Neuron (in vitro differentiated cells): Measurements from ENCODE around the gene SWI5.
"Not testable (repeated sequence)": the region's sequence is repeated elsewhere in the genome, so short reads cannot be mapped to it uniquely, and the experiment has no call there.

Experiments
- H2AFZ ChIP-seq: one replicate; pipeline ENCODE4 v1.6.1; 2013; ENCODE audit warnings: low read depth, mild to moderate bottlenecking, inconsistent platforms, low read length, moderate library complexity
- H3K27me3 ChIP-seq: one replicate; pipeline ENCODE4 v1.6.1; 2013; ENCODE audit warnings: low read length; ENCODE audit not compliant: insufficient read depth
- H3K36me3 ChIP-seq: one replicate; pipeline ENCODE4 v1.6.1; 2013; ENCODE audit warnings: low read length; ENCODE audit not compliant: insufficient read depth
- H3K4me1 ChIP-seq: one replicate; pipeline ENCODE4 v1.6.1; 2013; ENCODE audit warnings: low read length; ENCODE audit not compliant: insufficient read depth
- H3K4me3 ChIP-seq: 2 replicates; pipeline ENCODE4 v1.5.1; 2013; ENCODE audit warnings: mild to moderate bottlenecking, low read length, moderate library complexity
- H3K9me3 ChIP-seq: one replicate; pipeline ENCODE4 v1.6.1; 2013; ENCODE audit warnings: low read length

SWI5 gene

DNA sequence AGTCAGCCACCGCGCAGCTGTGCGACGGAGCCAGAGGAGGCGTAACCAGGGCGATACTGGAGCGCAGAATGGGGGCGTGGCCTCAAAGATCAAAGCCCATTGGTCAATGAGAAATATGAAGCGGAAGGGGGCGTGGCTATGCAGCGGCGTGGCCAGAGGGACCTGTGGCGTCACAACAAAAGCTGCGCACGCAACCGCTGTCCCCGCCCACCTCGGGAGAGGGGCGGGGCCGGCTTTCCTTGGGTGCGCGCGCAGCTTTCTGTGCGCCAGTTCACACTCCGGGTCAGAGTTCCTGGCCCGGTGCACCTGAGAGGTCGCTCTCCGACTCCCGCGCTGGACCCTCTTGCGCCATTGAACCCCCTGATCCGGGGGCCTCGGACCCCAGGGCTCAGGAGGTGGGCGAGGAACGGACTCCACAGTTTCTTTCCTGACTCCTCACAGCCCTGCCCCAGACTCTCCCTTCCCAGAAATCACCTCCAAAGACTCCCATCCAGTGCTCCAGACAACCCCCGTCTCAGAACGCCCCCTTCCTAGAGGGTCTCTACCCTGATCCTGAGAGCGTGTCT, at the start of gene SWI5:
Gene SWI5 (plus strand): TSS at position 269 of the 566 bp plus-strand sequence.
- H3K9me3 ChIP-seq: no peaks in the 10 kb centered on the region
- peak within 1 kb of the TSS; percentile 69 for H3K4me3 ChIP-seq
- H3K27me3 ChIP-seq: no peaks in the 10 kb centered on the region
- H3K36me3 ChIP-seq: peaks cover 24% of the 10 kb centered on the region
- peaks cover 16% of the 10 kb centered on the region for H3K4me1 ChIP-seq
- peak within 1 kb of the TSS; percentile 74 for H2AFZ ChIP-seq

- no peaks in the 10 kb centered on the region for H3K27me3 ChIP-seq
- H2AFZ ChIP-seq: no peak overlapping the region
- H3K9me3 ChIP-seq: no peaks in the 10 kb centered on the region
- H3K4me1 ChIP-seq: no peaks in the 10 kb centered on the region
- peaks cover 19% of the 10 kb centered on the region for H3K36me3 ChIP-seq
- no peak overlapping the region for H3K4me3 ChIP-seq
These were observed 49.7 kb upstream of the SWI5 start for GRCh38 chr9:128226412-128226801.

DNA sequence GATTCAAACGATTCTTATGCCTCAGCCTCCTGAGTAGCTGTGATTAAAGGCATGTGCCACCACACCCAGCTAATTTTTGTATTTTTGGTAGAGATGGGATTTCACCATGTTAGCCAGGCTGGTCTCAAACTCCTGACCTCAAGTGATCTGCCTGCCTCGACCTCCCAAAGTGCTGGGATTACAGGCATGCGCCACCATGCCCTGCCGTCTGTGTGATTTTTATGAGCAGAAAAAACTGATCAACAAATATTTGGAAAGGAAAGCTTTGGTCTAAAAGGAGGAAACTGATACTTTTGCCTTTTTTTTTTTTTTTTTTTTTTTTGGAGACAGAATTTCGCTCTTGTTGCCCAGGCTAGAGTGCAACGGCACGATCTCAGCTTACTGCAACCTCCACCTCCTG, 45.2 kb upstream of the SWI5 start:
- not testable (repeated sequence) for H2AFZ ChIP-seq, H3K4me3 ChIP-seq, H3K4me1 ChIP-seq, H3K36me3 ChIP-seq, H3K27me3 ChIP-seq, H3K9me3 ChIP-seq

DNA sequence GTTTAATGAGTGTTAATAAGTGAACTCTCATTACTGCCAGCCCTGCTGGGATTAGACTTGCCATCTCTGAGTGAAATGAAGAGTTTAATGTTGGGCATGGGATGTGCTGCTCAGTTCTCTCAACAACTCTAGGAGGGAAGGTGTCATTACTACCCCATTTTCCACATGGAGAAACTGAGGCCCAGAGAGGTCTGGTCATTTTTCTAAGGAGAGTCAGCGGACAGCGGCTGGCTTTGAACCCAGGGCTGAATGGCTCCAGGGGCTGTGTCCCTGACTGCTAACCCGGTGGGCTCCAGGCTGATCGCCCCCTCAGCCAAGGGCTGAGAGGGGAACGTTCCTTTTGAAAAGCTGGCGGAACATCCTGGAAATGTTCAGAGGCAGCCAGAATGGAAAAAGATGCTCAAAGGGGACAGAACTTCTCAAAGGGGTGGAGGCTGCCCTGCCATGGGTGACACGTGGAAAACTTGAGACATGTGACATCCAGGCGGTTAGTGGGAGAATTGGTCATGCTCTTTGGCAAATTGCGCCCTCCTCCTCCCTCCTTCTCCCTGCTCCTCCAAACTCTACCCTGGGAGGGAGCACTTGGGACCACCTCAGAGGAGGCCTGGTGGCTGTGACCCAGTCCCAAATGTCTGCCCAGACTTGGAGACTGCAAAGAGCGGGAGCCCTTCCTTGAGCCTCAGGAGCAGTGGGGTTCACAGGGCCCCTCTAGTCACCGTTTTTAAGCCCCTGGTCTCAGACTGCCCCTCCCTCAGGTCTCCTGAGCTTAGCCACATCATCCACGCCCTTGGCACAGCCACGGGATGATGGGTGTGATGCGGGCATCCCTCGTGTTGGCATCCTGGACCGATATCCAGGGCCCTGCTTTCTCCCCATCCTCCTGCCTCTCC, 44.2 kb upstream of the SWI5 start:
- H3K27me3 ChIP-seq: no peaks in the 10 kb centered on the region

GRCh38 chr9:128232528-128233428, 43.3 kb upstream of the SWI5 start:
- H3K36me3 ChIP-seq: no peaks in the 10 kb centered on the region
- H3K9me3 ChIP-seq: no peaks in the 10 kb centered on the region
- no peak overlapping the region for H2AFZ ChIP-seq

More for the DNA sequence above, 44.2 kb upstream of the SWI5 start:
- H3K4me1 ChIP-seq: no peaks in the 10 kb centered on the region
- H3K36me3 ChIP-seq: no peaks in the 10 kb centered on the region
- H3K4me3 ChIP-seq: no peak overlapping the region
- no peak overlapping the region for H2AFZ ChIP-seq
- H3K9me3 ChIP-seq: no peaks in the 10 kb centered on the region

DNA sequence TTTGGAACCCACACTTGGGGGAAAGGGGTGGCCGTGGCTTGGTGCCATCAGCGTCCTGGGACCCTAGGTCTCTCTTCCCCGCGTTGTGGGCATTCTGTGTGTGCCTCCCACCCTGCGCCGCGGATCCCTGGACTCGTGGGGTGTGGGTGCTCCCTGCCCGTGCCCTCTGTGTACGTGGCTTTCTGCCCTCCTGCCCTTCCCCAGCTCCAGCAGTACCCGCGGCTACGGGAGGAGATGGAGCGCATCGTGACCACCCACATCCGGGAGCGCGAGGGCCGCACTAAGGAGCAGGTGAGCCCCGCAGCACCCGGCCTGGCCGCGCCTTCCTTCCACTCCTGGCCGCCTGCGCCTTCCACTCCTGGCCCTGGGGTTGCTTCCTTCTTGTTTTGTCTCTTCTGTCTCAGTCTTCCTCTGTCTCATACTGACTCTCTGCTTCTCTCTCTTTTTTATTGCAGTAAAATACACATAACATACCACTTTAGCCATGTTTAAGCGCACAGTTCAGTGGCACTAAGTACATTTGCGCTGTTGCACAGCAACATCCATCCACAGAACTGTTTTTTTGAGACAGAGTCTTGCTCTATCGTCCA, 42.2 kb upstream of the SWI5 start:
- Histone ChIP-seq H3K27me3 (no peaks in the 10 kb centered on the region), H3K4me1 (no peaks in the 10 kb centered on the region), H3K4me3 (no peak overlapping the region), H3K9me3 (no peaks in the 10 kb centered on the region), H3K36me3 (no peaks in the 10 kb centered on the region), H2AFZ (no peak overlapping the region)

More at GRCh38 chr9:128232528-128233428, 43.3 kb upstream of the SWI5 start:
- H3K4me3 ChIP-seq: no peak overlapping the region
- H3K4me1 ChIP-seq: no peaks in the 10 kb centered on the region
- H3K27me3 ChIP-seq: no peaks in the 10 kb centered on the region

GRCh38 chr9:128242124-128242523, 34.0 kb upstream of the SWI5 start:
- H3K36me3 ChIP-seq: peaks cover 4% of the 10 kb centered on the region
- no peak overlapping the region for H2AFZ ChIP-seq
- H3K4me3 ChIP-seq: no peak overlapping the region
- no peaks in the 10 kb centered on the region for H3K9me3 ChIP-seq
- H3K27me3 ChIP-seq: no peaks in the 10 kb centered on the region
- peaks cover 15% of the 10 kb centered on the region for H3K4me1 ChIP-seq

DNA sequence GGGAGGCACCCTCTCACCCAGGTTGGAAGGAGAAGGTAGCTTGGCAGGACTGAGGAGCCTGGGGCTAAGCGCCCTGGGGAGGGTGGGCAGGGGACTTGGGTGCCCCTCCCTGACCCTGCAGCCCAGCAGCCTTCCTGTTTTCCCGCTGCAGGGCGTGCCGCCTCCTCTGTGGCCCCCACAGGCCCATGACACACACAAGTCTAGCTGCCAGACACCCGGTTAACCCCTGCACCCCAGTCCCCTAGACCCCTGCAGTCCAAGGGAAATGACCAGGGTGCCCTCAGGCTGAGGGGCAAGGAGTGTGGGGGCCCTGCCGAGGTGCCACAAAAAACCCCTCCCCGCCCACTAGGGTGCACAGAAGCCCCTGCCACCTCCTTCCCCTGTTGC, 33.3 kb upstream of the SWI5 start:
- H3K27me3 ChIP-seq: no peaks in the 10 kb centered on the region
- no peak overlapping the region for H3K4me3 ChIP-seq
- no peaks in the 10 kb centered on the region for H3K9me3 ChIP-seq
- H3K4me1 ChIP-seq: peaks cover 15% of the 10 kb centered on the region
- no peak overlapping the region for H2AFZ ChIP-seq
- peaks cover 4% of the 10 kb centered on the region for H3K36me3 ChIP-seq

DNA sequence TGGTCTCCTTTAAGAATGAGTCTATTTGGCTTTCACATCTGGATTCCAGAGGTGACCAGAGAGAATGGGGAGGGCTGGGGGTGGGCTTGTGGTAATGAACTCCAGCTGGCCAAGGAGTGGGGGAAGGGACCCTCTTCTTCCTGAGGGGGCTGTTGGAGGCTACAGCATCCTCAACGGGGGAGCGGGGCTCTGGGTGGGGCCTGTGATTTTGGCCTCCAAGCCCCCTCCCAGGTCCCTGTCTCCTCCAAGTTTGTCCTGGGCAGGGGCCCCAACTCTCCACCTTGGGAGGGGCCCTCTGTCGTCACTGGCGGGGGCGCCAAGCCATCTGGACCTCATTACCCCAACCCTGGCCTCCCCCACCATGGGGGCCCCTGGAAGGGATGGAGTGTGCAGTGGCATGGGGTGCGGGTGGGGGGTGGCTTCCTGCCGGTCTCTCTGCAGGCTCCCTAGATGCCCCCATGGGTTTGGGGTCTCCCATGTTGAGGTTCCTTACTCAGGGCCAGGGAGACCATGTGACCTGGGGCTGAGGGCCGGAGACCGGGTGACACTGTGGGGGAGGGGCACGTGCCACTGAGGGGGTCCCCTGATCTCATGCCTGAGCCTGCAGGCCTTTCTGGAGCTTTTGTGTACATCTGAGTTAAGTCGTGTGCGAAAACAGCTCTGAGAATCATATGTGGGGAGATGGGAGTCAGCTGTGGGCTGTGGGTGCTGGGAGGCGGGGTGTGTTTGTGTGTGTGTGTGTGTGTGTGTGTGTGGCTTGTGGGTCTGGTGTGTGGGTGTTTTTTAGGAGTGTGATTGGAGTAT, 32.7 kb upstream of the SWI5 start:
- Histone ChIP-seq H2AFZ (no peak overlapping the region), H3K27me3 (no peaks in the 10 kb centered on the region), H3K4me1 (peaks cover 15% of the 10 kb centered on the region), H3K4me3 (no peak overlapping the region), H3K9me3 (no peaks in the 10 kb centered on the region), H3K36me3 (peaks cover 6% of the 10 kb centered on the region)

GRCh38 chr9:128244091-128244836, 31.8 kb upstream of the SWI5 start:
- no peak overlapping the region for H3K4me3 ChIP-seq
- peaks cover 15% of the 10 kb centered on the region for H3K4me1 ChIP-seq
- peaks cover 10% of the 10 kb centered on the region for H3K36me3 ChIP-seq
- no peak overlapping the region for H2AFZ ChIP-seq
- no peaks in the 10 kb centered on the region for H3K27me3 ChIP-seq
- no peaks in the 10 kb centered on the region for H3K9me3 ChIP-seq

DNA sequence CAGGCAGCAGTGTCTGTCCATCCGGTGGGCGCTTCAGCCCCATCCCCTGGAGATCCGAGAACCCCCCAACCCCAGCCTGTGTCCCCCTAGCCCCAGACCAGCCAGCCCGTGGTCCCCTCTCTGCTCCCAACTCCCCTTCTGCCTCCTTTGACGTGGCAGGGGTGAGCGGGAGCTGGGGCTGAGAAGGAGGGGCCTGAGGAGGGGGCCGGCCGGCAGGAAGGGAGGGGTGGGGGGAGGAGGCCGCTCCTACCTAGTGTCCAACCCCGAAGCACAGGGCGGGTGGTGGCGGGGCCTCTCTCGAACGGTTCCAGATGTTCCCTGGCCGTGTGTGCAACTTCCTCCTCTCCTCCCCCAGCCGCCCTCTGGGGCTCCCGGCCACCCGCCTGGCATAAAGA, 31.2 kb upstream of the SWI5 start:
- Histone ChIP-seq H3K4me3 (no peak overlapping the region), H2AFZ (no peak overlapping the region), H3K9me3 (no peaks in the 10 kb centered on the region), H3K36me3 (peaks cover 12% of the 10 kb centered on the region), H3K4me1 (peaks cover 15% of the 10 kb centered on the region), H3K27me3 (no peaks in the 10 kb centered on the region)
